GM12872 (cell line): ENCODE results near the gene C6orf132.

Source experiments
- CTCF ChIP-seq: IDR thresholded peaks from 3 replicates; pipeline ENCODE4 v1.5.1; 2011; ENCODE audit warnings: low read depth, mild to moderate bottlenecking, low read length, moderate library complexity; ENCODE audit not compliant: insufficient read depth

C6orf132 gene

GRCh38 chr6:42158011-42158410 lies 15.6 kb upstream of the C6orf132 start:
- TF ChIP-seq CTCF, result no peak

- no peak for TF ChIP-seq CTCF
Observed at GRCh38 chr6:42156638-42157037, 14.2 kb upstream of the C6orf132 start.

GRCh38 chr6:42155293-42155692 lies 12.9 kb upstream of the C6orf132 start:
- no peak for TF ChIP-seq CTCF

GRCh38 chr6:42154461-42155209 lies 12.2 kb upstream of the C6orf132 start:
- no peak for TF ChIP-seq CTCF

GRCh38 chr6:42153921-42154320 lies 11.5 kb upstream of the C6orf132 start:
- TF ChIP-seq CTCF, result no peak

GRCh38 chr6:42152024-42152423 lies 9.6 kb upstream of the C6orf132 start:
- TF ChIP-seq CTCF, result no peak

- no peak for TF ChIP-seq CTCF
Observed at GRCh38 chr6:42150254-42150653, 7.8 kb upstream of the C6orf132 start.
